ENCODE results near the gene PDE3A. TPM values are rescaled to one million over a fixed set of nuclear protein-coding genes. Genes with fewer than 3 reads are reported as not detected.

The PDE3A gene
- total RNA-seq, 1 donor from 2014 or later: not detected

DNA sequence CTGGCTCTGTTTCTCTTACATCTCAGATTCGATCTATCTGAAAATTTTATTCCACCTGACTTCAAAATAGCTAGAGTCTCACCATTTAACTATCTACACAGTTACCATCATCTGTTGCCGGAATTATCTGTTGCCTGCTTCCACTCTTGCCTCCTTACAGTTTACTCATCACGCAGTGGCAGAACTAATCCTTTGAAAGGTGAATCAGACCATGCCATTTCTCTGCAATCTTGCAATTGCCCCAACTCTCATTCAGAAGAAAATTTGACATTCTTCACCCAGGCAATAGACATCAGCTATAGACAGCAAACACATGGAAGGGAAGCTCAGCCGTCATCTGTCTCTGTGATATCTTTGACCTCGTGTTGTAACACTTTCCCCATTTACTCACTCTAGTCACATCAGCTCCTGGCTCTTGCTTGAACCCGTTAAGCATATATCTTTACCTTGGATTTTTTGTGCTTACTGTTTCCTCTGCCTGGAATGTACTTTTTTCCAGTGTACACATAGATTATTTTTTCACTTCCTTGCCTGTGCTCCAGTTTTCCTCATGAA lies 85.5 kb downstream of the PDE3A start:
- intact Hi-C loops (cut with micrococcal nuclease): no loop called here

DNA sequence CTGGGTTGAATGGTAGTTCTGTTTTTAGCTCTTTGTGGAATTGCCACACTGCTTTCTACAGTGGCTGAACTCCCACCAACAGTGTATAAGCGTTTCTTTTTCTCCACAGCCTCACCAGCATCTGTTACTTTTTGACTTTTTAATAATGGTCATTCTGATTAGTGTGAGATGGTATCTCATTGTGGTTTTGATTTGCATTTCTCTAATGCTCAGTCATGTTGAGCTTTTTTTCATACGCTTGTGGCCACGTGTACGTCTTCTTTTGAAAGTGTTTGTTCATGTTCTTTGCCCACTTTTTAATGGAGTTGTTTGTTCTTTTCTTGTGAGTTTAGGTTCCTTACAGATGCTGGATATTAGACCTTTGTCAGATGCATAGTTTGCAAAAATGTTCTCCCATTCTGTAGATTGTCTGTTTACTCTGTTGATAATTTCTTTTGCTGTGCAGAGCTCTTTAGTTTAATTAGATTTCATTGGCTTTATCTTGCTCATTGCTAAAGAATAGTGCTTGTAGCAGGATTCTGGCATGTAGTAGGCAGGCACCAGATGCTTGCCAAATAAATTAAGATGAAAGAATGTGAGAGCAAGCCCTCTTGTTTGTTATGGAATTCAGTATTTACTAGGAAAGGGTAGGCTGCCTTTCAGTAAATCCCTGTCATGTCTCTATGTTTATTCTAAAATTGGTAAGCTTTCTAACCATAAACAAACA lies 86.8 kb downstream of the PDE3A start:
- intact Hi-C loops (cut with micrococcal nuclease): no loop called here

DNA sequence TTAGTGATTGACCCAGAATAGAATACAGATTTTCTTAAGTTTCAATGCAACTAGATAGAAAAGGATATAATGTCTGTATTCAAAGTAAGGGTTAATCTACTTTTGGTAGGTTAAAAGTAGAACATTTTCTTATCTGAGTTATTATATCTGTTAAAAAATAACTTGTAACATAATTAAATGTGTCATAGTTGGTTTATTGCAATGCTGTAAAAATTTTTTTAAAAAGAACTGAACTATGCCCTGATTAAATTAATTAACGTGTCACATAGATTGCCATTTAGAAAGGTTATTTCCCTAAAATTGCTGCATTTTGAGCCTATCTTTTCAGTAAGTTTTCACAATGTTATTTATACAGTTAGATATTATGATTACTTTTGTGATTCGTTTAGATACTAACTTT lies 89.2 kb downstream of the PDE3A start:
- intact Hi-C loops (cut with micrococcal nuclease): no loop called here

DNA sequence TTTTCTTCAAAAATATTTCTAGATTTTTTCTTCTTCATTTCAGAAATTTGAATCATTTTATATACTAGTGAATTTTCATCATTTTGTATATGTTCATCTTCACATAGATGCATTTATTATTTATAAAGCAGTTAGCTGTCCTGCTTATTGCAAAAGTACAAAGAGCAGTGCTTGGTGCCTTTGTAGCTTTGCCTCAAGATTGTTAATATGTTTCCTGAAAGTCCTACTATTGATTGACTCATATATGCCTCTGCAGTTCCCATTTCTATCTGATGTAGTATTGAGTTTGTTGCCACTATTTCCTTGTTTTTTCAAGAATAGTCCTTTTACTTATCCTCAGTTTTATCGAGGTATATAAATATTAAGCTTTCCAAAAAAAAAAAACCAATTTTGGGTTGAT lies 89.7 kb downstream of the PDE3A start:
- intact Hi-C loops (cut with micrococcal nuclease): no loop called here

DNA sequence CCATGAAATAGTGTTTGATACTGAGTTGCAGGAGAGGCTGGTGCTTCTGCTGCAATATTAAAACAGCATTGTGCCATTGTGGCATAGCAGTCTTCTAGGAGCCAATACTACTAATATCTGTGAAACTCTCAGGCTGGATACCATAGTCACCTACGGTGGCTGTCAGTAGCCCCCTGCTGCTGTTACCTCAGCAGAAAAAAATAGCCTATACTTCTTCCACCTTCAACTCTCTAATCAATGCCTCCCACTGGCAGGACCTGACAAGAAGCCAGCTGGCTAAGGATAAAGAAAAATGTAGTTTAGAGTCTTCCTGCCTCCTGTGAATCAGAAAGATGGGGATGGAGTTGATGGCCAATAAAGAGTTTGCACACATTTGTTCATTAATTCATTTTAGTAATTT lies 91.6 kb downstream of the PDE3A start:
- intact Hi-C loops (cut with micrococcal nuclease): loop anchor here (10.0 kb wide), 1 partner anchor 715 kb away; no protein-coding TSS in a partner anchor

DNA sequence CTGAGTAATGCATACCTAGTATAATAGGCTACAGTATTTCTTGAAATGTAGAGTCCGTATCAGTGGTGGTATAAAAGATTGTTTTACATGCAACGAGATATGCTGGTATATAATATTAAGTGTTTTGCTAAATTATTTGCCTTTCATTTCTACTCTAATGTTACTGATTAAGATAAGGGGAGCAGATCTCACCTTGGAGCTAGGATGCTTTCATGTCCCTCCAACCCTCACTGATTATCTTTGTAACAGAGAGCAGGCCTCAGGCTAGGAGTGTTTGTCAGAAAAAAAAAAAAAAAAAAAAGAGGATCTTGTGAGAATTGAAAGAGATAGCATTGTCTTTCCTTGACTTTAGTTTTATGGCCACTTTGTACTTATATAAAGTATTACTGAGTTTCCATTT lies 92.6 kb downstream of the PDE3A start:
- intact Hi-C loops (cut with micrococcal nuclease): loop anchor here (10.0 kb wide), 1 partner anchor 714 kb away; no protein-coding TSS in a partner anchor

DNA sequence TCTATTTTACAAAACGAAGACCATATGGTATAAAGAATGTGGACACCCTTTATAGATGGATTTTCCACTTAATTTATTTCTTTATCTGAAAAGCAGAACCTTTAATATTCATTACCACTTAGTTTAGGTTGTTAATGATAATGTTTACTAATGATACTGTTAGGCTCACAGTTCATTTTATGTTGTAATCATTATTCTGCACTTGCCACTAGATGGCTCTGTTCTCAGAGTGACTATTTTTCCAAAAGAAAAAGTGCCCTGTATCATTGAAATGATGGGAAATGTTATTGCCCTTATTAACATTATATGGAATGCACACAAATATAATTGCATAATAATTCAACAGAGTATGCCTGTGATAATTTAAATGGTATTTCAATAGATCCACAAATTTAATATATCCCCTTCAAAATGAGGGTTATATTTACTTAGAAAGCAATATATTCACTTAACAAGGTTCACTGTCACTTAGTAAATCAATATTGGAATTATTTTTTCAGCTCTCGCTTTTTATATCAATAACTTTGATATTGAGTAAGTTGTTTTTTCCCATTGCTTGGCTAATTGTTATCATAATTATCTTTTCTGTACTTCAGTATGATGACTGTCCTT lies 95.7 kb downstream of the PDE3A start:
- intact Hi-C loops (cut with micrococcal nuclease): loop anchor here (10.0 kb wide), 1 partner anchor 711 kb away; no protein-coding TSS in a partner anchor

DNA sequence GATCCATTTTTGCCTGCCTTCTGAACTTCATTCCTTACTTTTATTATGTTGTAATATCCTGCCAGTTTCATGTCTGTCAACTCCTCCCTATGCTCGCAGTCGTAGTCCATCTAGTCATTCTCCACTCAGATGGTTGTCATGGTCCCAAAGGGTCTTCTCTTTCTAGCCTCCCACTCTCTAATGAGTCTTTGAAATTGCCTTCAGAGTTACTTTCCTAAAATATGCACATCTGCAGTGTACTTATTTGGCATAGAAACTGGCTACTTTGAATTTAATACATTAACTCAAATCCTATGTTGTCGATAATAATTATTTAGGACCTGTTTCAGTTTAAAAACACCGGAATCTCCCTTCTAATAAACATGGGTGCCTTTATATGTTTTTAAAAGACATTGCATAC lies 101.0 kb downstream of the PDE3A start:
- intact Hi-C loops (cut with micrococcal nuclease): loop anchor here (10.0 kb wide), 1 partner anchor 706 kb away; no protein-coding TSS in a partner anchor

DNA sequence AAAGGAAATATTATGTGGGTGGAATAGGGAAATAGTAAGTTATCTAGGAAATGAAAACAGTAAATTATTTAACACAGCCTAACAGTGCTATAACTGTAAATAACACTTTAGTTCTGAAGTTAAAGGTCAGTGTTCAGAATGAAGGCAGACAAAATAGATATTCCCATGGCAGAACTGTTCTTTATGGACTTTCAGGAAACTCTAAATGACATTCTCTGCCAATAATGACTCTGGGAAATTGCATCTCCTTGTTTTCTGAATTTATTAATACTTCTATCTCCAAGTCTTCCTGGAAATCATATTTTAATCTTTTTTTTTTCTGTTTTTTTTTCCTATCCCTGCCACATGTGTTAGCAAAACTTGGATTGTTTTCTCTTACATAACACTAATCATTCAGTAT lies 101.4 kb downstream of the PDE3A start:
- intact Hi-C loops (cut with micrococcal nuclease): loop anchor here (10.0 kb wide), 1 partner anchor 705 kb away; no protein-coding TSS in a partner anchor

DNA sequence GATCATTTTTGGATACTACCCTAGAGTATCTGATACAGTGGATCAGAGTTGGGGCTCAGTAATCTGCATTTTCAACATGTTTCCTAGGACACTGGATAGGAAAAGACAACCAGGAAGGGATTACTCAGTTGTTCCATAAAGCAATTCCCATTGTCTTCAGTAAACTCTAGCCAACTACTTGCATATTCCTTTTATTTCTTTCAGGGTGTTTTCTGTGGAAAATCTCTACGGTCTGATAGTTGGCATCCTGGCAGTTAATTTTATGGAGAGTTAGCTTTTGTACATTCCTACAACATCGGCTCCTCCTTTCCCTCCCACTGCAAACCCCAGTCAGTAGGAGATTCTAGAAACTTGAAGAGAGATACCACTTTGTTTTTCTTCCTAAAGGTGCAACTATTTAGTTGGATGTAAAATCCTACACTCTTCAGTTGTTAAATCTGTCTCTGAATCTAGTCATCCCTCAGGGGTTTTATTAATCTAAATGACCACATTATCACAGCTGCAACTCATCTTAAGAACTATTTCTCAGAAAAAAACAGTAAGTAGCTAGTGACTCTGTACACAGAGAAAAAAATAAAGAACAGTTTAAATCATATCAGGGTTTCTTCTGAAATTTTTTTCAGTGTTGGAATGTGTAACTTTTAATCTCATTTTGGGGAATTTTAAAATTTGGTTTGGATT lies 103.9 kb downstream of the PDE3A start:
- intact Hi-C loops (cut with micrococcal nuclease): no loop called here

DNA sequence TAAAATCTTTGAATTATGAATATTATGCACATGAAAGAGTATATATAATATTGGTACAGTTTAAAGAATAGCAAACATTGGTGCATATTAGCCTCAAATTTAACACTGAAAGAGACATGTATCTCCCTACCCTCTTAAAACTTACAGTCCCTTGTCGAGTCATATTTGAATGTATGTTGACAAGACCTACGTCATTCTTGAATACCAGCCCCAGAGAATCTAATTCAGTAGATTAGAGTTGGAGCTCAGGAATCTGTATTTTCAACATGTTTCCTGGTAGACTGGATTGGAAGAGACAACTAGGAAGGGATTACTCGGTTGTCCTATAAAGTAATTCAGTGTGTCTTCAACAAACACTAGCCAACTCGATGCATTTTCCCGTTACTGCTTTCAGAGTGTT lies 104.8 kb downstream of the PDE3A start:
- intact Hi-C loops (cut with micrococcal nuclease): no loop called here

DNA sequence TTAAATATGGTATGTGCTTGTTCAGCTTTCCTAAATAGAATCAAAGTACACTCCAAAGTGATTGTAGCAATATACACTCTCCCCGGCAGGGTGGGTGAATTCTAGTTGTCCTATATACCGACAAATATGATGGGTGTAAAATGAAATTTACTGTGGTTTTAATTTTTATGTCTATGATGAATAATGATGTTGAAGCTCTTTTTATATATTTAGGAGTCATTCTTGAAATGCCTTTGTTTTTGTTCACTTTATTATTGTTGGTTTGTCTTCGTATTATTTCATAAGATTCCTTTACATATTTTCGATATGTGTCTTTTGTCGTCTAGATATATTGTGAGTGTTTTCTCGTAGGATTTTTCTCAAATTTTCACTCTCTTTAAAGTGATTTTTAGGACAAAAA lies 105.7 kb downstream of the PDE3A start:
- intact Hi-C loops (cut with micrococcal nuclease): no loop called here

DNA sequence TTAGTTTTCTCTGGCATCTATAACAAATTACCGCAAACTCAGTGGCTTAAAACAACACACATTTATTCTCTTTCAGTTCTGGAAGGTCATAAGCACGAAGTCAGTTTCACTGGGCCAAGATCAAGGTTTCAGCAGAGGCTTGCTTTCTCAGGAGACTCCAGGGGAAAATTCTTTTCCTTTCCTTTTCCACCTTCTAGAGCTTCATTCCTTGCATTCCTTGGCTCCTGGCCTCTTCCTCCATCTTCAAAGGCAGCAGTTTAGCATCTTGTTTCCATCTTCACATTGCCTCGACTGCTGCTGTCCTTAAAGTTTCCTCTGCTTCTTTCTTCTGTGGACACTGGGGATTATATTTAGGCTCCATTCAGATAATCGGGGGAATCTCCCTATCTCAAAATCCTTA lies 106.1 kb downstream of the PDE3A start:
- intact Hi-C loops (cut with micrococcal nuclease): no loop called here

DNA sequence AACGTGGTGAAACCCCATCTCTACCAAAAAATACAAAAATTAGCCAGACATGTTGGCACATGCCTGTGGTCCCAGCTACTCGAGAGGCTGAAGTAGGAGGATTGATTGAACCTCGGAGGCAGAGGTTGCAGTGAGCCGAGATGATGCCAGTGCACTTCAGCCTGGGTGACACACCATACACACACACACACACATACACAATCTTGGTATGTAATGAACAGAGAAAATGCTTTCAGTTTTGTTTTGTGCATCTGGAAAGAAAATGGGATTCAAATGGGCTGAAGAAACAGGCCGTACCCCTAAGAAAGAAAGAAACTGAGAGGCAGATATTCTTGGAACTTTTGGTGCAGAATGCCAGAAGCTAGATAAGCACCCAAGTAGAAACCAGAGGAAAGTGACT lies 107.2 kb downstream of the PDE3A start:
- intact Hi-C loops (cut with micrococcal nuclease): no loop called here

DNA sequence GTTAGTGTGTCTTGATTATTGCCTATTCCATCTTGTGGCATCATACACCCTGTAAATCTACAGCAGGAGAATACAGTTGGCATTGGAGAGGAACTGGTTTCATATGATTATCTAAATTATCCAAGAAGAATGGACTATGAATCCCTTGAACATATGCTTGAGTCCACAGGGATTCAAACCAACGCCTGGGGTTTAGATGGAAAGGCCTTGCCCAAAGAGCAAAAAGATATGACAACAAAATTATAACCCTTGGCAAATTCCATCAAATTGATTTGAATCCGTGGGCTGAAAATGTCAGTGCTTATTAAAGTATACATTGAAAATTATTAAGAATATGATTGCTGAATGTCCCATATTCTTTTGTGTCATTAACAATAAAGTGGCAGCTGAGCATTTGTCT lies 108.2 kb downstream of the PDE3A start:
- intact Hi-C loops (cut with micrococcal nuclease): no loop called here

DNA sequence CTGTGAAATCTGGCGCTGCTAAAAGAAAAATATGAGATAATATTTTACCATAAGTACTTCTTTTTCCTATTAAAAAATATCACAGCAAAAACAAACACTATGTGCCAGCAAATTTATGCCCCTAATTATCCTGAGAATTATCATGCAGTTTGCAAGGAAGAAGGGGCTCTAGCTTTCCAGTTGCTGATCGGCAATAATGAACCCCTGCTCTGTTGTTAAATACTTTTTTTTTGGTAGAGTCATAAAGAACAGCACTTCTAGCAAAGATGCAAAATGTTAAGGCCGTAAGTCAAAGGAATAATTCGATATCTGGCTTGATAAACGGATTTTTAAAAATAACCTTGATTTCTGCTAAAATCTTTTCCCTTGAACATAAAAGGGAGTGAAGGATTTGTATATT lies 108.9 kb downstream of the PDE3A start:
- intact Hi-C loops (cut with micrococcal nuclease): no loop called here

DNA sequence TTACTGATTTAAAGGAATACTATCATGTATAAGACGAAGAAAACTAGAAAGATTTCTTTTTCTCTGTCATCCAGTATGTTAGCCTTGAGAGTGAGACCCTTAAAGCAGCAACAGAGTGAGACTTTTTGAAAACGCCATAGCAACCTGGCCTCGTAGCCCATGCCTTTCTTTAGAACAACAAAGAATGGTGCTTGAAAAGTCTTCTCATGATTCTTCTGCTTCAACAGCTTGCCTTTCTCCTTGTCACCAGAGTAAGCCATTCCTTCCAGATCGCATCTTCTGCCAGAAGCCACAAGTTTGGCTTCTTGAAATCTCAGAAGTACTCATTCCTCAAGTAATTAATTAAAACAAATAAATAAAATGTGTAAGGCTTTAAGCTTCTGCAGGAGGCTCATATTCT lies 109.3 kb downstream of the PDE3A start:
- intact Hi-C loops (cut with micrococcal nuclease): no loop called here

DNA sequence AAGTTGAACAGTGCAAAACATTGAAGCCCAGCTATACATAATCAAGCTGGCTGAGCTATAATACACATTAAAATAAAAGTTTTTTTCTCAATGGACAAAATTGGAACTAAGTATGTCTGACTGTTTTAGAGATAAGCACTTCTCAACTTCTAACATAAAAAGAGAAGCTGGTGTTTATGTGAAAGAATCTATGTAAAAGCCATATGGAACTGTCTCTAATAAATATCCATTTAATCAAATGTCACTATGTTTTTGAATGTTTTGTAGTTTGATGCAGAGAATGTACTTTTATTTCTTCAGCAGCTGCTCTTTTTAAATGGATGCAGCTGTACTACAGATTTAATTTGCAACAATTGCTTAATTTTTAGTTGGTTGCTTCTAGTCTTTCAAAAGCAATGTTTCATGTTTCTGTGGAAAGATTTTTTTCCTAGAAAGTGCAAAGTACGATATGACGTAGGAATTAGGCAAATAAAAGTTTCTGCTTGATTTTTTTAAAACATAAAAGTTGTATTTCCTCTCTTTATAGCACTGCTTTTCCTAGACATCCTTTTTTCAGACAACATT lies 114.2 kb downstream of the PDE3A start:
- intact Hi-C loops (cut with micrococcal nuclease): no loop called here

DNA sequence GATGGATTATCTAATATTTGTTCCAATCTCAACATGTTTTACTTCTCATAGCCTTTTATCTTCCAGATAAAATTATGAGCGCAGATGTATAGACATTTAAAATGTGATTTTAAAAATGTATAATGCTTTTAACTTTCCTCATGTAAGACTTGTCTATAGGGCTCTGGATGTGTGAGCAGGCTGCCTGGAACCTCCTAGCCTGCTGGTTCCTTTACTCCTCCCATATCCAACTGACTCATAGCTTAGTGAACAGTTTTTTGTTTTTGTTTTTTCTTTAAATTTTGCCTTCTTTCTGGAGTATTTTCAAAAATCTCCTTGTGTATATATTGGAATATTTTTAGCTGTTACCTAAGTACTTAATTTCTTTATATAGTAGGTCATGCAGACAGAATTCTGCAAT lies 115.4 kb downstream of the PDE3A start:
- intact Hi-C loops (cut with micrococcal nuclease): no loop called here

DNA sequence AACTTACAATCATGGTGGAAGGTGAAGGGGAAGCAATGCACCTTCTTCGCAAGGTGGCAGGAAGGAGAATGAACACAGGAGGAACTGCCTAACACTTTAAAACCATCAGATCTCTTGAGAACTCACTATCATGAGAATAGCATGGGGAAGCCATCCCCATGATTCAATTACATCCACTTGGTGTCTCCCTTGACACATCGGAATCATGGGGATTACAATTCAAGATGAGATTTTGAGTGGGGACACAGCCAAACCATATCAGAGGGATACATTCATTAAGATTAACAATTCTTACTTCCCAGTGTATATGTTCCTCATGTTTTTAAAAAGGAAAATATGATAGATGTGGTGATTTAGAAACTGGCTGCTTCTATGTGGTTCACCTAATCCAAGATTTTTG lies 117.9 kb downstream of the PDE3A start:
- intact Hi-C loops (cut with micrococcal nuclease): no loop called here

DNA sequence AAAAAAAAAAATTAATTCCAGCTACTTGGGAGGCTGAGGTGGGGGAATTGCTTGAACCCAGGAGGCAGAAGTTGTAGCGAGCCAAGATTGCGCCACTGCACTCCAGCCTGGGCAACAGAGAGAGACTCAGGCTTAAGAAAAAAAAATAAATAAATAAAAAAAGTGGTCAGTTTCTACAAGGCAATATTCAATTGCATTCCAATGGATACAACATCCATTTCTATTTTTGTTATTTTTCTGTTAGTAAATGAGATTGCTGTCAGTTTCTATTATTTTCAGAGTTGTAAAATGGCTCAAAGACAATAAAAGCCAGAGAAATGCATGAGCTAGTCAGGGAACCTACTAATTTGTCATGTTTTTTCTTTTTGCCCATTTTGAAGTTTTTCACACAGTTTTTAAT lies 119.2 kb downstream of the PDE3A start:
- intact Hi-C loops (cut with micrococcal nuclease): no loop called here

DNA sequence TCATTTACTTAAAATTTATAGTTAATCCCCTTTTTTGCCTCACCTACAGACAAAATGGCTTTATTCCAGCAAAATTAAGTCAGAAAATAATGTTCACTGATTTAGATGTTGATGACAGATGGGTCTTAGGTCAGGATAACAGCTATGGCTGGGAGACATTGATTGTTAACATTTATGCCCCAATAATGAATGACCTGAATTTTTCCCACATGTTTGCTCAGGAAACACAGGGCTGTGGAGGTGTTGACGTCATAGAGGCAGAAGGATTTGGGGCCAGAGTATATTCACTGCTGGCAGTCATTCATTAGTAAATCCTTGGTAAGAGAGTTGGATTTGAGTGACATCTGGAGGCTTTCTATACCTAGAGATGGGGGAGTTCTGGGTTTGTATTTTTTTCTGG lies 121.3 kb downstream of the PDE3A start:
- intact Hi-C loops (cut with micrococcal nuclease): no loop called here
